Suprapubic skin (tissue), 3 donors: ENCODE results near the gene COLGALT1.

Source experiments
- CTCF ChIP-seq, 2 donors: fragments of 200-600 bp in 1 of 2; fragments of 450-650 bp in 1 of 2; sonication (generic) in 1 of 2; IDR thresholded peaks; one replicate each; pipeline ENCODE4 v1.5.1; 2016 to 2019; ENCODE audit warnings: antibody characterized with exemption in 2 of 2, mild to moderate bottlenecking in 1 of 2, moderate library complexity in 1 of 2
- POLR2A ChIP-seq, 2 donors: fragments of 450-650 bp; IDR thresholded peaks; one replicate each; pipeline ENCODE4 v1.6.1; 2017; ENCODE audit warnings: antibody characterized with exemption in 2 of 2, mild to moderate bottlenecking in 2 of 2, moderate library complexity in 2 of 2

GRCh38 chr19:17616686-17616960, 61.2 kb downstream of the COLGALT1 start:
- no peak for TF ChIP-seq CTCF (IDR thresholded peaks at IDR 0.05)
- no peak for TF ChIP-seq POLR2A (IDR thresholded peaks at IDR 0.05)
